Liver (tissue), 9 donors: ENCODE results near the gene GIMAP1. TPM values are rescaled to one million over a fixed set of nuclear protein-coding genes. Genes with fewer than 3 reads are reported as not detected.

ENCODE experiments used
- DNase-seq: peaks from one replicate; pipeline ENCODE4 v3.0.0-alpha.2; 2017; ENCODE audit warnings: low spot score
- H3K27ac ChIP-seq, 2 donors: one replicate each; pipeline ENCODE4 v1.7.0; 2013; ENCODE audit warnings: inconsistent platforms in 2 of 2, low read length in 2 of 2, control low read depth in 1 of 2, low read depth in 1 of 2, mild to moderate bottlenecking in 1 of 2
- H3K27me3 ChIP-seq, 4 donors: one replicate each; pipeline versions ENCODE4 v1.6.1 to v1.7.0; 2013; ENCODE audit warnings: low read length in 3 of 4, inconsistent platforms in 1 of 4, mild to moderate bottlenecking in 1 of 4, moderate library complexity in 1 of 4; ENCODE audit not compliant: control insufficient read depth in 4 of 4, insufficient read depth in 4 of 4
- H3K36me3 ChIP-seq, 4 donors: one replicate each; pipeline versions ENCODE4 v1.6.1 to v1.7.0; 2013; ENCODE audit warnings: low read length in 3 of 4, mild to moderate bottlenecking in 3 of 4, low read depth in 1 of 4, moderate library complexity in 1 of 4; ENCODE audit not compliant: control insufficient read depth in 4 of 4, insufficient read depth in 3 of 4
- H3K4me1 ChIP-seq, 4 donors: one replicate each; pipeline versions ENCODE4 v1.6.1 to v1.7.0; 2013; ENCODE audit warnings: low read length in 3 of 4, mild to moderate bottlenecking in 3 of 4, moderate library complexity in 1 of 4; ENCODE audit not compliant: control insufficient read depth in 4 of 4, insufficient read depth in 4 of 4
- H3K4me3 ChIP-seq, 3 donors: one replicate each; pipeline versions ENCODE4 v1.6.1 to v1.7.0; 2013; ENCODE audit warnings: low read length in 3 of 3, control low read depth in 1 of 3, low read depth in 1 of 3, mild to moderate bottlenecking in 1 of 3
- H3K9ac ChIP-seq, 2 donors: one replicate each; pipeline ENCODE4 v1.7.0; 2013; ENCODE audit warnings: low read length in 2 of 2, mild to moderate bottlenecking in 2 of 2, moderate library complexity in 2 of 2, control low read depth in 1 of 2, low read depth in 1 of 2
- H3K9me3 ChIP-seq, 4 donors: one replicate each; pipeline versions ENCODE4 v1.6.1 to v1.7.0; 2013; ENCODE audit warnings: low read length in 3 of 4; ENCODE audit not compliant: control insufficient read depth in 4 of 4
- EGR1 ChIP-seq, 2 donors: IDR thresholded peaks; 2 replicates each; pipeline ENCODE4 v1.6.1; 2016 to 2018; ENCODE audit warnings: antibody characterized with exemption in 2 of 2, low read depth in 2 of 2
- FOXA1 ChIP-seq: IDR thresholded peaks from 2 replicates; pipeline ENCODE4 v1.6.1; 2016; ENCODE audit warnings: antibody characterized with exemption
- FOXA2 ChIP-seq: IDR thresholded peaks from 2 replicates; pipeline ENCODE4 v1.6.1; 2016; ENCODE audit warnings: antibody characterized with exemption
- HNF4A ChIP-seq, 2 donors: conservative IDR thresholded peaks; 2 replicates each; pipeline ENCODE4 v1.6.1; 2016; ENCODE audit warnings: antibody characterized with exemption in 2 of 2, mild to moderate bottlenecking in 2 of 2
- HNF4G ChIP-seq: IDR thresholded peaks from 2 replicates; pipeline ENCODE4 v1.6.1; 2016; ENCODE audit warnings: antibody characterized with exemption
- JUND ChIP-seq, 2 donors: IDR thresholded peaks; 2 replicates each; pipeline ENCODE4 v1.6.1; 2016; ENCODE audit warnings: antibody characterized with exemption in 2 of 2
- RAD21 ChIP-seq, 2 donors: IDR thresholded peaks; 2 replicates each; pipeline ENCODE4 v1.6.1; 2016; ENCODE audit warnings: antibody characterized with exemption in 2 of 2, mild to moderate bottlenecking in 2 of 2
- REST ChIP-seq: IDR thresholded peaks from 2 replicates; pipeline ENCODE4 v1.6.1; 2016; ENCODE audit warnings: antibody characterized with exemption, mild to moderate bottlenecking
- RXRA ChIP-seq, 2 donors: IDR thresholded peaks; 2 replicates each; pipeline ENCODE4 v1.6.1; 2017 to 2018; ENCODE audit warnings: antibody characterized with exemption in 2 of 2, mild to moderate bottlenecking in 1 of 2
- SP1 ChIP-seq: IDR thresholded peaks from 2 replicates; pipeline ENCODE4 v1.6.1; 2018; ENCODE audit warnings: antibody characterized with exemption, mild to moderate bottlenecking
- TAF1 ChIP-seq: conservative IDR thresholded peaks from 2 replicates; pipeline ENCODE4 v1.6.1; 2016; ENCODE audit warnings: antibody characterized with exemption, mild to moderate bottlenecking
- YY1 ChIP-seq: IDR thresholded peaks from 2 replicates; pipeline ENCODE4 v1.6.1; 2016; ENCODE audit warnings: antibody characterized with exemption, mild to moderate bottlenecking
- WGBS: extraction: QIAGEN DNeasy Blood & Tissue Kit; methylation state at CpG from one replicate; pipeline ENCODE4 v1.1.7; 2013; 5-methylcytosine and 5-hydroxymethylcytosine counted together
- polyA plus RNA-seq, 2 donors: library from polyadenylated mRNA; stranded (reverse) in 1 of 2; unstranded in 1 of 2; fragments of 200-250 nt in 1 of 2; fragments of >200 nt in 1 of 2; fragmentation: Nextera tagmentation in 1 of 2; extraction: Ambion mirVana in 1 of 2; gene quantifications; one replicate each; pipeline versions ENCODE4 v1.2.1 to v1.2.3, GENCODE V29; 2013 to 2015
- total RNA-seq, 2 donors: library from RNA; depleted of rRNA; stranded (reverse); fragments of >200 nt; gene quantifications; one replicate each; pipeline ENCODE4 v1.2.3, GENCODE V29; 2014
- TF ChIP-seq, protein P1 (sequence below): IDR thresholded peaks from 2 replicates; pipeline ENCODE4 v1.6.1; 2016; ENCODE audit warnings: antibody characterized with exemption
- TF ChIP-seq, protein P2 (sequence below): IDR thresholded peaks from 2 replicates; pipeline ENCODE4 v1.6.1; 2016; ENCODE audit warnings: antibody characterized with exemption
- TF ChIP-seq, protein P3 (sequence below): IDR thresholded peaks from 2 replicates; pipeline ENCODE4 v1.6.1; 2016; ENCODE audit warnings: antibody characterized with exemption
- donor health status: healthy.
- donor health status: healthy.
- donor health status: healthy.
- donor health status: healthy.
- donor health status: healthy.

Gene GIMAP1
- total and polyA plus RNA-seq, 4 donors = 1.5 to 3.8 (median 2.5) TPM

DNA sequence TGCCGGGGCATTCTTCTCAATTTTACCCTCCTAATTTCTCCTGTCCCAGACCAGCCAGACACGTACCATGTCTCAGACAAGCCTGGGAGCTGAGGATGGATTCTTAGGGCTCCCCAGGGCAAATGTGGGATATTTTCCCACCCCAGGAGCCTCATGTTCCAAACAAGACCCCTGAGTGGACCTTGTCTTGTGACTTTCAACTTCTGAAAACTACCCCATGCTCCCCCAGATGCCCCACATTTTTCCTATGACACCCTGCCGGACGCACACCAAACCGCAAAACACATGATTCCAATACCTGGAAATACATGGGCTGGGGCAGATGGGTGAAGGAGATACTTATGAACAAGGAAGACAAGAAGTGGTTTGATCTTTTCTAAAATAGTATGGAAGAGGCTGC is 21.7 kb downstream of the GIMAP1 start:
- TF ChIP-seq RXRA (IDR thresholded peaks at IDR 0.05) = no peak
- TF ChIP-seq EGR1 (IDR thresholded peaks at IDR 0.05; ENCODE audit: low read depth in 2 of 2) = no peak
- TF ChIP-seq, protein P1, sequence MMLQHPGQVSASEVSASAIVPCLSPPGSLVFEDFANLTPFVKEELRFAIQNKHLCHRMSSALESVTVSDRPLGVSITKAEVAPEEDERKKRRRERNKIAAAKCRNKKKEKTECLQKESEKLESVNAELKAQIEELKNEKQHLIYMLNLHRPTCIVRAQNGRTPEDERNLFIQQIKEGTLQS = no peak
- TF ChIP-seq REST = no peak
- peak overlapping the region; percentile 30 to 59 (median 36) for H3K4me3 ChIP-seq
- no peaks in the 10 kb centered on the region for H3K36me3 ChIP-seq
- peak overlapping the region; percentile 64 to 74 for H3K9ac ChIP-seq
- DNase-seq = no peak
- WGBS = 79% methylated on average over 5 of the region's 5 CpGs
- H3K4me1 ChIP-seq = peaks cover 5 to 15% (median 12%) of the 10 kb centered on the region in 4 donors
- H3K9me3 ChIP-seq = no peaks in the 10 kb centered on the region
- no peaks in the 10 kb centered on the region for H3K27me3 ChIP-seq
- H3K27ac ChIP-seq = peak overlapping the region; percentile 15 to 38

DNA sequence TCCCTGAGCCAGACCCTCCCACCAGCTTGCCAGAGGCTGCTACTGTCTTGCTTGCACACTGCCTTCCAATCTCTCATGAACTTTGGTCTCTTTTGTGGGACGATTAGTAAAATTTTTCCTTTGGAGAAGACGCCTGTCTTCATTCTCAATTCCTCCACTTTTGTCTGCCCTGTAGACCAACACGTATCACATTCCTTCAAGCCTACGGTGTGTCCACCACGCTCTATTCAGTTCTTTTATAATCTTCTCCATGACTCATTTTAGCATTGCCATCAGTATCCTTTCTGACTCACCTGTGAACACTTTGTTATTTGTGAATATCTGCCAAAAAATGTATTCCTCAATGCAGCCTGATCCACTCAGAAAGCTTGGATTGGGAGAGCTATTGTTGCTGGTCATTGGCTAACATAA is 22.2 kb downstream of the GIMAP1 start:
- Histone ChIP-seq H3K36me3 (no peaks in the 10 kb centered on the region), H3K27ac (peak overlapping the region; percentile 15 to 38), H3K4me3 (peak overlapping the region; percentile 30 to 59 (median 36)), H3K9ac (peak overlapping the region; percentile 64 to 74), H3K4me1 (peaks cover 5 to 15% (median 13%) of the 10 kb centered on the region in 4 donors), H3K9me3 (no peaks in the 10 kb centered on the region), H3K27me3 (no peaks in the 10 kb centered on the region)
- TF ChIP-seq FOXA1 = no peak
- TF ChIP-seq FOXA2 = no peak
- TF ChIP-seq HNF4G = peak; percentile 12
- no peak for TF ChIP-seq JUND (IDR thresholded peaks at IDR 0.05)
- 51% methylated on average over 5 of the region's 5 CpGs for WGBS
- DNase-seq = no peak

DNA sequence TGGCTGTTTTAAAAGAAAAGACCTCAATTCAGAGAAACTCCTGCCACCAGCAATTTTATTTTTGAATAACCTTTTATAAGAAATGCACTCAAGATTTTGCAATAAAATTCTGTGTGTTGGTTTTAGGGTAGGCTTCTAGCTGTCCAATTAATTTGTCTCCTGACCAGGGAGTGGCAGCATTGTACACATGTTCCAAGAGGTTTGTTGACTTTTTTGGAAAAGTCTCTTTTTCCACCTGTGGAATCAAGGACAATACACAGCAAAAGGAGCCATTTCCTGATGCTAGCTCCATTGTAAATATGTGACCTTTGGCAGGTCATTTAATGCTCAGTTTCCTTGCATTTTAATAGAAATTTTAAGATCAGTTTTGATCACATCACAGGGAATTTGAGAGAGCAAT is 22.6 kb downstream of the GIMAP1 start:
- Histone ChIP-seq H3K27ac (peak overlapping the region; percentile 15 to 38), H3K9ac (peak overlapping the region; percentile 5 to 74), H3K4me1 (peaks cover 5 to 19% (median 13%) of the 10 kb centered on the region in 4 donors), H3K4me3 (peak overlapping the region; percentile 30 to 36 (median 33)), H3K9me3 (no peaks in the 10 kb centered on the region), H3K36me3 (no peaks in the 10 kb centered on the region), H3K27me3 (no peaks in the 10 kb centered on the region)
- no peak for DNase-seq
- TF ChIP-seq TAF1 = no peak
- TF ChIP-seq, protein P2, sequence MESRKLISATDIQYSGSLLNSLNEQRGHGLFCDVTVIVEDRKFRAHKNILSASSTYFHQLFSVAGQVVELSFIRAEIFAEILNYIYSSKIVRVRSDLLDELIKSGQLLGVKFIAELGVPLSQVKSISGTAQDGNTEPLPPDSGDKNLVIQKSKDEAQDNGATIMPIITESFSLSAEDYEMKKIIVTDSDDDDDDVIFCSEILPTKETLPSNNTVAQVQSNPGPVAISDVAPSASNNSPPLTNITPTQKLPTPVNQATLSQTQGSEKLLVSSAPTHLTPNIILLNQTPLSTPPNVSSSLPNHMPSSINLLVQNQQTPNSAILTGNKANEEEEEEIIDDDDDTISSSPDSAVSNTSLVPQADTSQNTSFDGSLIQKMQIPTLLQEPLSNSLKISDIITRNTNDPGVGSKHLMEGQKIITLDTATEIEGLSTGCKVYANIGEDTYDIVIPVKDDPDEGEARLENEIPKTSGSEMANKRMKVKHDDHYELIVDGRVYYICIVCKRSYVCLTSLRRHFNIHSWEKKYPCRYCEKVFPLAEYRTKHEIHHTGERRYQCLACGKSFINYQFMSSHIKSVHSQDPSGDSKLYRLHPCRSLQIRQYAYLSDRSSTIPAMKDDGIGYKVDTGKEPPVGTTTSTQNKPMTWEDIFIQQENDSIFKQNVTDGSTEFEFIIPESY = no peak
- TF ChIP-seq, protein P1 = no peak
- TF ChIP-seq EGR1 (IDR thresholded peaks at IDR 0.05; ENCODE audit: low read depth in 2 of 2) = peak; percentile 12 to 61
- TF ChIP-seq FOXA2 = peak; percentile 87
- TF ChIP-seq RAD21 (IDR thresholded peaks at IDR 0.05) = peak; percentile 82 to 89
- TF ChIP-seq YY1 = peak; percentile 92
- peak; percentile 73 for TF ChIP-seq FOXA1
- peak; percentile 60 to 66 for TF ChIP-seq HNF4A (conservative IDR thresholded peaks at IDR 0.05)
- TF ChIP-seq JUND (IDR thresholded peaks at IDR 0.05) = no peak
- peak; percentile 86 for TF ChIP-seq REST
- no peak for TF ChIP-seq HNF4G
- TF ChIP-seq, protein P3, sequence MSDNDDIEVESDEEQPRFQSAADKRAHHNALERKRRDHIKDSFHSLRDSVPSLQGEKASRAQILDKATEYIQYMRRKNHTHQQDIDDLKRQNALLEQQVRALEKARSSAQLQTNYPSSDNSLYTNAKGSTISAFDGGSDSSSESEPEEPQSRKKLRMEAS = peak; percentile 32
- peak; percentile 60 for TF ChIP-seq SP1
